GM08714 (cell line): ENCODE data around the gene APP.

Experiments
- H3K4me3 ChIP-seq: fragments of 200-500 bp; sonication (Bioruptor generic); 2 replicates; pipeline ENCODE4 v1.5.1; 2014; ENCODE audit warnings: mild to moderate bottlenecking, low read length, inconsistent platforms
- ZNF274 ChIP-seq: IDR thresholded peaks from 2 replicates; pipeline ENCODE4 v1.6.1; 2012; ENCODE audit warnings: mild to moderate bottlenecking, low read depth, low read length

Gene APP

GRCh38 chr21:25887646-25888306 is 282.8 kb downstream of the APP start:
- H3K4me3 ChIP-seq = no peak overlapping the region
- no peak for TF ChIP-seq ZNF274

GRCh38 chr21:25887166-25887565 is 283.4 kb downstream of the APP start:
- H3K4me3 ChIP-seq = no peak overlapping the region
- no peak for TF ChIP-seq ZNF274

- no peak for TF ChIP-seq ZNF274
- H3K4me3 ChIP-seq = no peak overlapping the region
Measured at GRCh38 chr21:25885880-25886279, 284.7 kb downstream of the APP start.

GRCh38 chr21:25885405-25885804 is 285.2 kb downstream of the APP start:
- H3K4me3 ChIP-seq = no peak overlapping the region
- no peak for TF ChIP-seq ZNF274

GRCh38 chr21:25884311-25884710 is 286.3 kb downstream of the APP start:
- TF ChIP-seq ZNF274 = no peak
- H3K4me3 ChIP-seq = no peak overlapping the region

GRCh38 chr21:25881524-25882376 is 288.8 kb downstream of the APP start:
- no peak overlapping the region for H3K4me3 ChIP-seq

GRCh38 chr21:25879203-25879602 is 291.4 kb downstream of the APP start:
- no peak overlapping the region for H3K4me3 ChIP-seq
- no peak for TF ChIP-seq ZNF274

More at GRCh38 chr21:25881524-25882376, 288.8 kb downstream of the APP start:
- no peak for TF ChIP-seq ZNF274

- H3K4me3 ChIP-seq = no peak overlapping the region
- TF ChIP-seq ZNF274 = no peak
Measured at GRCh38 chr21:25878344-25878743, 292.2 kb downstream of the APP start.

GRCh38 chr21:25872271-25872670 is 298.3 kb downstream of the APP start:
- H3K4me3 ChIP-seq = no peak overlapping the region
- no peak for TF ChIP-seq ZNF274

- no peak overlapping the region for H3K4me3 ChIP-seq
- no peak for TF ChIP-seq ZNF274
Measured at GRCh38 chr21:25871566-25871965, 299.0 kb downstream of the APP start.

GRCh38 chr21:25870084-25870483 is 300.5 kb downstream of the APP start:
- no peak for TF ChIP-seq ZNF274
- H3K4me3 ChIP-seq = no peak overlapping the region

GRCh38 chr21:25867061-25867460 is 303.5 kb downstream of the APP start:
- H3K4me3 ChIP-seq = no peak overlapping the region
- TF ChIP-seq ZNF274 = no peak

- H3K4me3 ChIP-seq = no peak overlapping the region
- TF ChIP-seq ZNF274 = no peak
Measured at GRCh38 chr21:25863747-25864146, 306.8 kb downstream of the APP start.

GRCh38 chr21:25863031-25863430 is 307.5 kb downstream of the APP start:
- H3K4me3 ChIP-seq = no peak overlapping the region

GRCh38 chr21:25862596-25862995 is 308.0 kb downstream of the APP start:
- no peak overlapping the region for H3K4me3 ChIP-seq
- TF ChIP-seq ZNF274 = no peak

More at GRCh38 chr21:25863031-25863430, 307.5 kb downstream of the APP start:
- no peak for TF ChIP-seq ZNF274
